HG02642 (cell line): ENCODE results near the gene PXT1.
"Not testable (repeated sequence)": the region's sequence is repeated elsewhere in the genome, so short reads cannot be mapped to it uniquely, and the experiment has no call there.

ENCODE experiments used
- ATAC-seq: cut with Tn5 transposase; IDR thresholded peaks from one replicate; pipeline ENCODE4 v1.9.1; 2021; ENCODE audit warnings: mild to moderate bottlenecking; ENCODE audit not compliant: unreplicated experiment, poor library complexity

PXT1 gene, protein sequence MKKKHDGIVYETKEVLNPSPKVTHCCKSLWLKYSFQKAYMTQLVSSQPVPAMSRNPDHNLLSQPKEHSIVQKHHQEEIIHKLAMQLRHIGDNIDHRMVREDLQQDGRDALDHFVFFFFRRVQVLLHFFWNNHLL

DNA sequence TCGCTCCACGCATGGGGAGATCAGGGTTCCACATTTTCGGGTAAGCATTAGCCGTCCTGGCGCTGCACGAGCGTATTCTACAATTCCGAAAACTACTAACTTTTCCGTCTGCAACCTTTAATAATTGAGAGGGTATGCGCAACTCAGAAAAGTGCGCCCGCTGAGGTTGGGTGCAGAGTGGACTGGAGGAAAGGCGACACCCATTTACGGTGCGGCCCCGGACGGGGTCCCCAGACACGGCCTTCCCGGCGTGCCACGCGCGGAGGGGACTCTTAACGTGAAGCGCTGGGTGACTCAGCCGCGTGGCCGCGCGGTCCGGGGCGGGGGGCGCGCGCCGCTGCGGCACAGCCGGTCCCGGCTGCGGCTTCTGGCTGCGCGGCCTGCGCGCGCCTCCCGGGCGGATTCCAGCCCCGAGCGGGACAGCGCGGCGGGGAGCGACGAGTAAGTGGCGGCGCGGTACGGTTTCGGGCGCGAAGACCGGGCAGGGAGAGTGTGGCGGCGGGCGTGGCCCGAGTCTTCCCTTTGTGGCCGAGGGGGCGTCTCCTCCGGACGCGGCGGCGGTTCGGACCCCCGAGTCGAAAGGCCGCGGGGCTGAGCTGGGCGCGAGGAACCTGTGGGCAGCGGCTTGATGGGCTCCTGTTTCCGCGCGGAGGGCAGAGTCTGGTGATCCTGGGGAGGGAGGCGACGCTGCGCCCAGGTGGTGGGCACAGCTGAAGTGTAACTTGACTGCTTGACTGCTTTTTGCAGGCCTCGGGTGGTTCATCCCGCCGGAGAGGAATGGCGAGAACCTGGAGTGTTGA is at the start of gene PXT1, which contains the start of gene KCTD20:
Gene PXT1 (minus strand): TSS at position 184 of the 800 bp plus-strand sequence. CDS start 16,772 bp downstream, outside the sequence.
Gene KCTD20 (plus strand): TSS at position 330 of the 800 bp plus-strand sequence. CDS start 27,098 bp downstream, outside the sequence.
- ATAC-seq, result peak; percentile 84

DNA sequence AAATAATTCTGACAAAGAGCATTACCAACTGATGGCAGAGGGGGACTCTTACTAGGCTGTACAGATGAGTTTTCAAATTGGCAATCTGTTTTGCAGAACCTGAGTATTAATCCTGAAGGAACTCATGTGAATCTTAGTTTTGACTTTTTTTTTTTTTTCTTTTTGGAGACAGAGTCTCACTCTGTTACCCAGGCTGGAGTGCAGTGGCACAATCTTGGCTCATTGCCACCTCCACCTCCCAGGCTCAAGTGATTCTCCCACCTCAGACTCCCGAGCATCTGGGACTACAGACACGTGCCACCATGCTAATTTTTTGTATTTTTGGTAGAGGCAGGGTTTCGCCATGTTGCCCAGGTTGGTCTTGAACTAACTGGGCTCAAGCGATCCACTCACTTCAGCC is 49.4 kb upstream of the PXT1 start:
- no peak for ATAC-seq

DNA sequence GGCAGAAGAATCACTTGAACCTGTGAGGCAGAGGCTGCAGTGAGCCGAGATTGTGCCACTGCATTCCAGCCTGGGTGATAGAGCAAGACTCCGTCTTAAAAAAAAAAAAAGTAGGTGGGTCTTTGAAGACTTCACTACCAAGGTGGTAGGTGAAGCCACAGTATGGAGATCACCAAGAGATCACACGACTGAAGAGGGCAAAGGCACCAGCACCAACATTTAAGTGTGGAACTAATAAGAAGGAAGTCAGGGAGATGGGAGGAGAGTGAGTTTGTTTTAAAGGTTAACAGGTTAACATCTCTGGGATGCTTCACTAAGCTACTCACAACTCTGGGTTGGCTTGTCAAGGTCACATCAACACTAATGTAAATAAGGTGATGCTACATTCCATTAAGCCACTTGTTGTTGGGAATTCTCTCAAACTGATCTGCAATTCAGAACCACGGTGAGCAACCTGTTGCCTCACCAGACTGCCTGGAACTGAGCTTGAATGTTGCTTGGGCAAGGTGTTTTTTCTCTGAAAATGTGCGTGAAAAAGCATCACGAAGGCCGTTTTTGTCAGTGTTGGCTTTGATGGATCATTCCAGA is 48.8 kb upstream of the PXT1 start:
- no peak for ATAC-seq

DNA sequence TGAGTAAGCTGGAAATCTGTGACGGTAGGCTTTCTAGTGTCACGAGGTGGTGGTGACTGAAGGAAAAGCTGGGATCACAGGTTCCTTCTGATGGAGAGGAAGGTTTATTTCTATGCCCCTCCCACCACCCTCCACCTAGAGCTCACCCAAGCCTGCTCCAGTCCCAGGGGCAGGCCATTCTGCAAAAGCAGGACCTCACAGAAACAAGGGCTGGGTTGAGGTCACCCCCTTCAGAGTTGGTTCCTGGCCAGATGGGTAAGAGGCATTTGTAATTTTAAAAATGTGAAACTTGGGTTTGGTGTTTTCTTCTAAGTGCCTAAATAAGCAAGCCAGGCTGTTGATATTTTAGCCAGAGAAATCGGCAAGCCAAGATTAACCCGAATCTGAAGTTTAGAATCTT is 46.8 kb upstream of the PXT1 start:
- no peak for ATAC-seq

DNA sequence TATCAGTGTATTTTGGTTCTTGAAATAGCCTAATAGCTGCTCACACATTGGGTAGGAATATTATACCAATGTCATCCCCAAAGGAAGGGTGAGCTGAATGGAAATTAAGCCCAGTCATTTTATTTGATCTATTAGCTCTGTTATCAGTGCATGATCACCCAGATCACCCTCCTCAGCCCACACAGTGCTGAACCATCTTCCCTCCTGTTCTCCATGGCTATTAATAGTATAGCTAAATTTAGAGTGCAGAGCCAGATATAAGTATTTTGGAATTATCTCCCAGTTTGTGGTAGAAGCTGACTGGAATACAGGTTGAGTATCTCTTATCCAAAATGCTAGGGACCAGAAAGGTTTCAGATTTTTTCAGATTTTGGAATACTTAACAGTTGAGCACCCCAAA is 45.6 kb upstream of the PXT1 start:
- ATAC-seq, result no peak

DNA sequence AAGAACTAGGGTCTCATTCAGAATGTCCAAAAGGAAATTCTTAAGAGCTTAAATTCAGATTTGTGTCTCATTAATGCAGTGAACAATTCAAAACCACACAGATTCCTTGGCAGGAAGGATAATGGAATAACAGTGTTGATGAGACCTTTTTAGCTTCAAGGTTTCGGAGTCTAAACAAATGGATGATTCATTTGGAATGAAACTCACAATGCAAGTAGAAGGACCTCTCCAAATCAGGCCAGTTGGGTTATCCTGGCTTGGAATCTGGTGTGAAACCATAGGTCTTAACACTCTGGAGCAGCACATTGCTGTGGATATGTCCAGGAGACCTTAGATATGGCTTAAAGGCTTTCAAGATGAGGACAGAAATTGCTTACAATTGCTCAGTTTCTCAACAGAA is 45.0 kb upstream of the PXT1 start:
- no peak for ATAC-seq

DNA sequence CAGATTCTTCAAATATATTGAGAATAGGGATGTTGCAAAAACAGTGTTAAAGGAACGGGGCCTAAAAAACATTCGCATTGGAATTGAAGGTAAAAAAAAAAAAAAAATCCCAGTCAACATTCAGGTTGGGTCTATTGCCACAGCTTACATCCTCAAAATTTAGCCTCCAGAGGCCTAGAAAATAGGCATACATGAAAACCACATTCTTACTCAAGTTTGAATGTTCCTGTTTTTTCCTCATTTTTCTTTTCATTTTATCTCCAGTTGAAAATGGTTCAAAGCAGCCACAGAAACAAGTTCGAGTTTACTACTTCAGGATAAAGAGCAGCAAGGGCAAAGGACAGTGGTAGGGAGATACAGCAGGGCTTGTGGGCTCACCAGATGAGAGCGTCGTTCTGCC is 42.1 kb upstream of the PXT1 start:
- ATAC-seq, result no peak

DNA sequence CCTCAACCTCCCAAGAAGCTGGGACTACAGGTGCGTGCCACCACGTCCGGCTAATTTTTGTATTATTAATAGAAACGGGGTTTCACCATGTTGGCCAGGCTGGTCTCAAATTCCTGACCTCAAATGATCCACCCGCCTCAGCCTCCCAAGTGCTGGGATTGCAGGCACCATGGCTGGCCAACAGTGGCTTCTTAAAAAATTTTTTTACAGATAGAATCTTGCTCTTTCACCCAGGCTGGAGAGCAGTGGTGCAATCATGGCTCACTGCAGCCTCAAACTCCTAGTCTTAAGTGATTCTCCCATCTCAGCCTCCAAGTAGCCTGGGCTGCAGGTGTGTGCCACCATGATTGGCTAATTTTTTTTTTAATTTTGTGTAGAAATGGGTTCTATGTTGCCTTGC is 40.7 kb upstream of the PXT1 start:
- not testable (repeated sequence) for ATAC-seq

DNA sequence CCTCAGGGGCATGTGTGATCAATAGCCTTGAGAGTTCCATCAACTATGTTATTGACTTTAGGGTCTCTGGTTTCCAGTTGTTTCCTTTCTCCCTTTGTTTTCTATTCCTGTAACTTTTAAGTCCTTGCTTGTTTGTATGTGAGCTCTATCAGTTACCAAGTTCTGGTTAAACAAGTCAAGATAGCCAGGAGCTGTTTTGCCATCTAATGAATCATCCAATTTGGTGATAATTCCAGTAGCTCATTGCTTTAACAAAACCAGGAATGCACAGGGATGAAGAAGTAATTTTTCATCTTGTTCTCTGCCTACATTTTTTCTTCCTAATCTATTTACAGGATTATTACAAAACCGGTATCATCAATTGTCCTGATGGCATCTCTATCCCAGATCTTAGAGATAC is 36.6 kb upstream of the PXT1 start:
- no peak for ATAC-seq

DNA sequence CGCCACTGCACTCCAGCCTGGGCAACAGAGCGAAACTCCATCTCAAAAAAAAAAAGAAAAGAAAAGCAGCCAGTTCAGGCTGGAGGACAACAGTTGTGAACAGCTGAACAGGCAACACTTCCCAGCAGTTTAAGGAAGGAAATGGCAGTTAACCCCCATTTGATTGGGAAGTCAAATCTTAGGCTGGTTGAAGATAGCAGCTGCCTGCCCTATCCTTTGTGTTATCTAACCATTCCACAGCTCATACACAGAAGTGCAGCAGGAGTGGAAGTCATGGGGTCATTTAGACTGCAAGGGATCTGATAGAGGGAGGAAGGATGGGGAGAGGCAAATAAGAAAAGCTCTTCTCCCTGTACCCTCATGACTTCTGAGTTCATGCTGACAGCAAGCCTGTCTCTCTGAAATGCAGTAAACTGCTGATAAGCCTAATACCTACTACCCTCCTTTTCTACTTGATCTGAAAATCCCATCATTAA is 35.4 kb upstream of the PXT1 start:
- no peak for ATAC-seq

DNA sequence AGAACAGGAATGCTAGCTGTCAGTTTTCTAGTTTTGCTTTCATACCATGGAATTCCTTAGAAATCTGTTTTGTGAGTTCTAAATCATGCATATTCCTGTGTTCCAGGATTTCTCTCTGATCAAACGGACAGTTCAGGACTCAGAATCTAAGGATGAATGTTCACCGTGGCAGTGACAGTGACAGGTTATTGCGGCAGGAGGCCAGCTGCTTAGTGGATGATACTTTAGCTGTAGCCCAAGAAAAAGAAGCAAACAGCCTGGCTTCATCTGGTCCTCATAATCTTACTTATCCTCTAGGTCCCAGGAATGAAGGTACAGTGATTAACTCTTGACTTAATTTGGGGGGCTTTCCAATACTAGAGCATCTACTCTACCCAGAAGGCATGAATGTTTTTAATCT is 27.3 kb upstream of the PXT1 start:
- ATAC-seq, result no peak

DNA sequence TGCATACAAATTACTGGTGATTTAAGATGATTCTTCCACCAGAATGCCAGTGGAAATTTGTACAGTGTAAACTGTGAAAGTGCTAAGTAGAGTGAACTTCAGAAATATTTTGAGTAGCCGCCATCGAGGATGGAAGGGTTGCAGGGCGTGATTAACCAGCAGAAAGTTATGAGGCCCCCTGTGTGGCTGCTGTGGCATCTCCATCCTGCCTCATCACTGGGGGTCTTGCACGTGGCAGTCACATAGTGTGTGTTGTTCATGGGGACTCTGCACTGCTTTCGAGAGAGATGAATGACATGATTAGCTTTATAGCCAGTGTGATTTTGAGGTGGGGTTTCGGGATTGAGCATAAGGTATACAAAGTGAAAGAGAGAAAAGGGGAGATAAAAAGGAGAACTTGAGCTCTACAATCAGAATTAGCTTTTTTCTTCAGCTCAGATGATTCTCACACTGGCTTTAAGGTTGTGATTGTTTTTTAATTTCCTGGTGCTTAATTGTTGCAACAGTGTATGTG is 26.6 kb upstream of the PXT1 start:
- no peak for ATAC-seq

DNA sequence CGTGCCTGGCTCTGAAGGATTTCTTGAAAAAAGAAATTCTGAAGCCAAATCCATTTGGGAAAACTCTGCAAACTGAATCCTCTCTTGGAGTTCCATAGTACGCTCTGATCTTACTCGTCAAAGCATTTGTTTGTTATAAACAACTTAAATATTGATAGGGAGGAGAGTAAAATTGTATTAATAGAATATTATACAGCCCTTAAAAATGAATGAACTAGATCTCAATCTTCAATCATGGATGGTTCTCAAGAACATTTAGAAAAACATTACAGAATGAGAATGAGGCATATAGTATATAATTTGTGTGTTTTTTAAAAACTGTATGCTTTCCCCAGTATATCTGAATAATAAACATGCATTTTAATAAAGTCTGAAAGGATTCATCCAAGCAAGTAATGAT is 25.0 kb upstream of the PXT1 start:
- ATAC-seq, result no peak

DNA sequence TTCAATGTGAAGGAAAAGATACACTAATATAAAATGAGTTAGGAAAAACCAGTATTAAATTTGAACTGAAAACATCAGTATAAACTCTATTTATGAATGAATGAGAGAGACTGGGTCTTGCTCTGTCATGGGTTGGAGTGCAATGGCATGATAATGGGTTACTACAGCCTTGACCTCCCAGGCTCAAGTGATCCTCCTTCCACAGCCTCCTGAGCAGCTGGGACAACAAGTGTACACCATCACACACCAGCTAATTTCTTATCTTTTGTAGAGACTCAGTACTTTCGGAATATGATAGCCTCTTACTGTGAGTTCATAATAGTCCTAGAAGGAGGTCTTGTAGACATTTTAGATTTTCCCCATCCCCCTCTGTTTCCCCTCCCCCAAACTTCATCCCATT is 21.6 kb upstream of the PXT1 start:
- no peak for ATAC-seq

DNA sequence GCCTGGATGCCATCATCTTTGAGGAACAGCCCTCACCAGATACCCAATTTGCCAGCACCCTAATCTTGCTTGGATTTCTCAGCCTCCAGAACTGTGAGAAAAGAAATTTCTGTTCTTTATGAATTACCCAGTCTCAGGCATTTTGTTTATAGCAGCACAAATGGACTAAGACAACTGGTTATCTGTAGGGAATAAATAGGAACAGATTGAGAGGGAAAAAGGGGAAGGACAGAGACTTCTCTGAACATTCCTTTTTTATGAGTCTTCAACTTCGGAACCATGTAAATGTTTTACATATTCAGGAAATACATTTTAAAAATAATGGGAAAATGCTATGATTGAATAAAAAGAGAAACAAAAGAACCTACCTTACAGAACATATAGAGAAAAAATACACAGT is 21.0 kb upstream of the PXT1 start:
- no peak for ATAC-seq

DNA sequence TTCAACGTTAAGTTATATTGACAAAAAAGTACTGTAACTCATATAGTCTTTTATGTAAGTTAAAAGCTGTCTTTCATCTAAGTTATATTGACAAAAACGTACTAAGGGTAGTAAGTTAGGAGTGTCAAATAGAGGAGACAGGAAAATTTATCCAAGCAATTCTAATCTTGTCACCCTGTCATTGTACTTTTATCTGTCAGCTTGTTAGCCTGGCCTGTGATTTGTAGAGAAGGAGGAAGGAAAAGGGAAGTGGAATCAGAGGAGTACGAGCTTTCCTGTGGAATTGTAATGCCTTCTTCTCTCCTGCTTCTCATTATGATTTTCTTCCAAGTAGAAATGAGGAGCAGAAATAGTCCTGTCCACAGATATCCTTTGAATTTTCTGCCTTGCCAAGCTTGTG is 19.0 kb upstream of the PXT1 start:
- no peak for ATAC-seq

DNA sequence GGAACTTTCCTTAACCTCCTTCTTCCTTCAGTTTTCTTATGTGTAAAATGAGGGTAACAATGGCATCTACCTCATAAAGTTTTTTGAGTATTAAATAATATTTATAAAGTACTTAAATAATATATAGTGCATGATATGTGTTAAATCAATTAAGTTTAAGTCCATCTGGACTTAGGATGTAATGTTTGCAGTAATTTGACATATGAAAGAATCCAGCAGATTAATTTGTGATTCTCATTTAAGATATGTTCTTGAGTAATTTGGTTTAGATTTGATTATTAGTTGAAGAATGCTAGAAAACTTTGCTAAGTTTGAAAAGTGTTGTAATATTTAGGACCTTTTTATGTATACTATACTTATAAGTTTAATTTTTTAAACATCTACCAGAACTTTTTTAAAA is 18.3 kb upstream of the PXT1 start:
- ATAC-seq, result no peak

DNA sequence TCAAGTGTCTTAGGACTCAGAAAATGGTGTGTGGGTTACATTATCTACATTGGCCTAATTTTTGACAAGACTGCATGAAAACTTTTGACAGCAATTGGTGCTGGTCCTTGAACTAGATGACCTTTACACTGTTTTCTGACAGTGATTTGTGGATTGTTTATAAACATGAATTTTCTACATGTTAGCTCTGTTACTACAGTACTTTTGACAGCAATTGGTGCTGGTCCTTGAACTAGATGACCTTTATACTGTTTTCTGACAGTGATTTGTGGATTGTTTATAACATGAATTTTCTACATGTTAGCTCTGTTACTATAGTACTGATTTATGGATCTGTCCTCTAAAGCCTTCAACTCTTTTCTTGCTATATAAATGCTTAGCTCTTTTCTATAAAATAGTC is 16.8 kb upstream of the PXT1 start:
- no peak for ATAC-seq

DNA sequence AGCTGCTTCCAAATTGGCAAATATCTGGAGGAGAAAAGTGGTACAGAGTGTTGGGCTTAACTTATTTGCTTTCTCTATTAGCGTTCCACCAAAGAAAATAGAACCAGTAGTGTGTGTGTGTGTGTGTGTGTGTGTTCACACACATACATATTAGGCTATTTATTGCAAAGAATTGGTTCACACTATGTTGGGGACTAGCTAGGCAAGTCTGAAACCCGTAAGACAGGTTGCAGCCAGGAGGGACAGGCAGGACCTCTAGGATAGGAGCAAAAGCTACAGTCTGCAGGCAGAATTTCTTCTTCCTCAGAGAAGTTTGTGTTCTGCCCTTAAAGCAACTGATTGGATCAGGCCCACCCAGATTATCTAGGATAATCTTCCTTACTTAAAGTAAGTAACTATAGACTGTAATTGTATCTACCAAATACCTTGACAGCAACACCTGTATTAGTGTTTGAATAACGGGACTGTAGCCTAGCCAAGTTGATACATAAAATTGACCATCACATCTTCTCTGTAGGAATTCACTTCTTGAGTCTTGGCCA is 12.9 kb upstream of the PXT1 start:
- ATAC-seq, result no peak

DNA sequence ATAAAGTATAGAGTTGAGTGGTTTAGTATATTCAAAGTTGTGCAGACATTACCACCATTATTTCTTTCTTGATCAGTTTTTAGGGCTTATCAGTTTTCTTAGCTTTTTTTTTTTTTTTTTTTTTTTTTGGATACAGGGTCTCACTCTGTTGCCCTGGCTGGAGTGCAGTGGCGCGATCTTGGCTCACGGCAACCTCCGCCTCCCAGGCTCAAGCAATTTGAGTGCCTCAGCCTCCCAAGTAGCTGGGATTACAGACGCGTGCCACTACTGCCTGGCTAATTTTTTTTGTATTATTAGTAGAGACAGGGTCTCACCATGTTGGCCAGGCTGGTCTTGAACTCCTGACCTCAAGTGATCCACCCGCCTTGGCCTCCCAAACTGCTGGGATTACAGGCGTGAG is 10.2 kb upstream of the PXT1 start:
- ATAC-seq, result not testable (repeated sequence)

DNA sequence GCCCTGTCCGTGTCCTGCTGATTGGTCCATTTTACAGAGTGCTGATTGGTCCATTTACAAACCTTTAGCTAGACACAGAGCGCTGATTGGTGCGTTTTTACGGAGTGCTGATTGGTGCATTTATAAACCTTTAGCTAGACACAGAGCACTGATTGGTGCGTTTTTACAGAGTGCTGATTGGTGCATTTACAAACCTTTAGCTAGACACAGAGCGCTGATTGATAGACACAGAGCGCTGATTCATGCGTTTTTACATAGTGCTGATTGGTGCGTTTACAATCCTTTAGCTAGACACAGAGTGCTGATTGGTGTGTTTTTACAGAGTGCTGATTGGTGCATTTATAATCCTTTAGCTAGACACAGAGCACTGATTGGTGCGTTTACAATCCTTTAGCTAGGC is 6.5 kb upstream of the PXT1 start:
- ATAC-seq, result not testable (repeated sequence)
